ENCODE data around the gene CYTH1.

The CYTH1 gene

GRCh38 chr17:78781893-78782304, at the start of gene CYTH1:
TSS of gene CYTH1 (minus strand) at chr17:78782273. CDS start at chr17:78782223, 50 bp downstream.
- no peak for DNase-seq (ENCODE audit: low read depth)

GRCh38 chr17:78829477-78829876, 47.4 kb upstream of the CYTH1 start:
- no peak for DNase-seq (ENCODE audit: low read depth)

GRCh38 chr17:78828470-78829185, 46.6 kb upstream of the CYTH1 start:
- peak; percentile 35 for DNase-seq (ENCODE audit: low read depth)

GRCh38 chr17:78826836-78827509, 44.9 kb upstream of the CYTH1 start:
- DNase-seq (ENCODE audit: low read depth): no peak

GRCh38 chr17:78826421-78826820, 44.3 kb upstream of the CYTH1 start:
- no peak for DNase-seq (ENCODE audit: low read depth)

DNA sequence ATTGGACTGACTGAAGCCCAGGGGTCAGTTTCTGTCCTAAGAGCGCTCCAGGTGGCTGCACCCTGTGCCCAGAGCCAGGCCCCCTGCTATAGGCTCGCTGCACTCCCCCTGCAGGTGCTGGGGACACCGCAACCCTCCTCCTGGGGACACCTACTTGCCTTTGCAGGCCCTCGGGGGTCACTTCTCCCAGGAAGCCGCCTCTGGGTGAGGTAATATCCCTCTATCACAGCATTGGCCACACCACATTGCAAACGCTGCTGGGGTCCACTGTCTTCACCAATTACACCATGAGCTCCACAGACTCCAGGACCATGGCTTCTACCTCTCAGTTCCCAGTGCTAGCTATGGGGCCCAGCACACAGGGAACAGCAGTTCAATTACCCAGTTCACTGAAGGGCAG, 43.6 kb upstream of the CYTH1 start:
- no peak for DNase-seq (ENCODE audit: low read depth)

DNA sequence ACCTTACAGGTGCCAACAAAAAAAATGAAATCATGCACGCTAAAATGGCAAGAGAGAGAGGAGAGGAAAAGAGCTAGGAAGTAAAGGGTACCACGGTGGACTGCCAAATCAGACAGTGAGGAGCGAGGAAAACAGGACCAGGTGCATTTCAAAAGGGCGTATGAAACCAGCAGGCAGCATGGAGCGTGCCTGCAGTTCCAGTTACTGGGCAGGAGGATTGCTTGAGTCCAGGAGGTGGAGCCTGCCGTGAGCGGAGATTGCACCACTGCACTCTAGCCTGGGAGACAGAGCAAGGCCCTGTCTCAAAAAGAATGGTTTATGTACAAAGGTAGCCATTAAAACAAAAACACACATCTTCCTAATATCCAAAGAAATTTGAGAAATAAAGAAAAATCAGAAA, 42.2 kb upstream of the CYTH1 start:
- no peak for DNase-seq (ENCODE audit: low read depth)

GRCh38 chr17:78823282-78824046, 41.4 kb upstream of the CYTH1 start:
- DNase-seq (ENCODE audit: low read depth): no peak

GRCh38 chr17:78822552-78822951, 40.5 kb upstream of the CYTH1 start:
- peak; percentile 81 for DNase-seq (ENCODE audit: low read depth)

- DNase-seq (ENCODE audit: low read depth): no peak
Measured at GRCh38 chr17:78821961-78822360, 39.9 kb upstream of the CYTH1 start.

- no peak for DNase-seq (ENCODE audit: low read depth)
Measured at GRCh38 chr17:78820841-78821240, 38.8 kb upstream of the CYTH1 start.

DNA sequence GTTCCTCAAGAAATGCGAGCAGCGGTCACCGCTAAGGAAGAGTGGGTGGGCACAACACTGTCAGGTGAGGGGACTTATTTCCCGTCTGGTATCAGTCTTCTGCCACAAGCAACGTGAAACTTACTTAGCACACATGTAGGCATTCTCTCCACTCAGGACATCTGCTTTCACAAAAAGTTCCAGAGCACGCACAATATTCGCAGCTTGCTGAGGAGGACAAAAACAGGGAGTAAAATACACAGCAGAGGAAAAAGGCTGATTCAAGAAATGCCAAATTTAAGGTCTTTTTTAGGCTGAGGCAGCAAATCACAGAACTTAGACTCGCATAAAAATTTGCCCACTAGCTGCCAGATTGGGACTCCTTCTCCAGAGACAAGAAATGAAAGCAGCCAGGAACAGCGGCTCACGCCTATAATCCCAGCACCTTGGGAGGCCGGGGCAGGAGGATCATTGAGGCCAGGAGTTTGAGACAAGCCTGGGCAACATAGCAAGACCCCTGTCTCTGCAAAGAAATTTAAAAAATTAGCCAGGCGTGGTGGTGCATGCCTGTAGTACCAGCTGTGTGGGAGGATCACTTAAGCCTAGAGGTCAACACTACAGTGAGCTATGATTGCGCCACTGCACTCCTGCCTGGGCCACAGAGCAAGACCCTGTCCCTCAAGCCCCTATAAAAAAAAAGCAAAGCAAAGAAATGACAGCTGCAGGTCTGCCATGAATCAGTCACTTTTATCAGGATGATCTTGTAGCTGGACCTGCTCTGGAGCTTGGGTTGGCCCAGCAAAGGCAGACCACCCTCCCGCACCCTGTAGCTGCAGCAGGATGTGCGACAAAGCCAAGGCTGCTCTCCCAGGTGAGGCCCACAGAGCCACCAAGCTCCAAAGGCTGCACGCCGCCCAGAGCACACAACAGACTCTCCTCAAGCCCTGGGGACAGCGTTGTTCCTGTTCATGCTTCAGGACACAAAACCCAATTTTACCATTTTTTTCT, 38.0 kb upstream of the CYTH1 start:
- no peak for DNase-seq (ENCODE audit: low read depth)

DNA sequence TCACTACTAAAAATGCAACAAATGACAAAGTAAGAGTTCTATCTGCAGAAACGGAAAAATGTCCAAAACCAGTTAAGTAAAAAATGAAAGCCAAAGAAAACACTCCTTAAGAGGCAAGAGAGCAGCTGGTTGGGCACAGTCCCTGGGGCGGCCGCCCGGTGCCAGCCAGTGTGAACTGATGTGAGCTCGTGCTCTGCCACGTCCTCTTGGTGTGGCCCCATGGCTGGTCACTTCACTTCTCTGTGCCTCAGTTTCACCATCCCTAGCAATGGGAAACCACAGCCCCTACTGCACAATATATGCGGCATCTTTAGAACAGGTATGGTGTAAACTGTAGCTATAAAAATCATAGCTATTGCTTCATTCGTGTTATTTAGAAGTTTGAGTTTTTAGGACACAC, 37.3 kb upstream of the CYTH1 start:
- no peak for DNase-seq (ENCODE audit: low read depth)

GRCh38 chr17:78818932-78819331, 36.9 kb upstream of the CYTH1 start:
- no peak for DNase-seq (ENCODE audit: low read depth)

DNA sequence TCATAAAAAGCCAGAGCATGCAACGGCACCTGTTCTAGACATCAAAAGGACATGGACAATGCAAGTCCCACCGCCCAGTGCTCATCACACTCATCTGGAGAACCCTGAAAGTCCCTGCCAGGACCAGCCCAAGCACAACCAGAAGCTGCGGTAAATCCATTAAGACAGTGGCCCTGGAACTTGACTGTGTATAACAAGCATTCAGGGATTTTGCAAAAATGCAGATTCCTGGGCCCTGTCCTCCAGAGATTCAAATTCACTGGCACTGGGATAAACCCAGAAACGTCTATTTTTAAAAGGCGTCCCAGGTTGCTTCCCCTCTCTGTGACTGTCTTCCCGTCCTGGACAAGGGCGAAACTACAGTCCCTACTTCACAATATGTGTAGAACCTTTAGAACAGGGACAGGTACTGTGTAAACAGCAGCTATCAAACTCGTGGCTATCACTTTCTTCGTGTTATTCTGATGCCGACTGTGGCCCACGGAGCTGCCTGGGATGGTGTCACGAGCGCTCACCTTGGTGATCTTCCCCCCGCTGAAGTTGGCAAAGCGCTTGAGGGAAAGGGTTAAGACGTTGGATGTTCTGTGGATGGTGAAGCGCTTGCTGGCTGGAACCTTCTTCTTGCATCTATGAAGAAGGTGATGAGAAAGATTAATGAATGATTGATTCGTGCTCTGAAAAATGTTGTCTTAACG, 36.2 kb upstream of the CYTH1 start:
- no peak for DNase-seq (ENCODE audit: low read depth)

- no peak for DNase-seq (ENCODE audit: low read depth)
Measured at GRCh38 chr17:78817123-78817522, 35.0 kb upstream of the CYTH1 start.

DNA sequence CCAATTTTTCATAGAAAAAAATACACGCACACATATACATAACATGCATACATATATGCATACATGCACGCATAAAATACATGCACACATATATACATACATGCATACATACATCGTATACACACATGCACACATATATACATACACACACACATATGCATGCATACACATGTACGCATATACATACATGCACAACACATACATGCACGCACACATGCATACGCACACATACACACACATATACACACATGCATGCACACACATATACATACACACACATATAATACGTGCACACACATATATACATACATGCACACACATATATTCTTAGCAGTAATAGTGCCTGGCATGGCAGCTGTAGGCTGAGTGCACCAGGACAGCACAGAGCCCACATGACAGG, 33.6 kb upstream of the CYTH1 start:
- DNase-seq (ENCODE audit: low read depth): no peak

GRCh38 chr17:78812855-78813254, 30.8 kb upstream of the CYTH1 start:
- DNase-seq (ENCODE audit: low read depth): no peak

- DNase-seq (ENCODE audit: low read depth): no peak
Measured at GRCh38 chr17:78808163-78808562, 26.1 kb upstream of the CYTH1 start.

- DNase-seq (ENCODE audit: low read depth): no peak
Measured at GRCh38 chr17:78806451-78806850, 24.4 kb upstream of the CYTH1 start.

- no peak for DNase-seq (ENCODE audit: low read depth)
Measured at GRCh38 chr17:78805301-78805700, 23.2 kb upstream of the CYTH1 start.

All from fibroblast of gingiva (primary cell).